Loucy (cell line): Measurements from ENCODE around the gene DCLK2.

Experiments
- H2AFZ ChIP-seq: fragments of 200-600 bp; sonication (generic); 2 replicates; pipeline ENCODE4 v1.6.0; 2016; ENCODE audit warnings: antibody characterized with exemption, mild to moderate bottlenecking, low read length, moderate library complexity
- H3F3A ChIP-seq: fragments of 200-600 bp; 2 replicates; pipeline ENCODE4 v1.6.0; 2016; ENCODE audit warnings: antibody characterized with exemption, low read depth, mild to moderate bottlenecking
- H3K27me3 ChIP-seq: fragments of 200-600 bp; sonication (generic); 2 replicates; pipeline ENCODE4 v1.6.1; 2014; ENCODE audit warnings: low read length, mild to moderate bottlenecking; ENCODE audit not compliant: insufficient read depth, poor library complexity, severe bottlenecking
- H3K36me3 ChIP-seq: fragments of 200-600 bp; sonication (generic); 2 replicates; pipeline ENCODE4 v1.6.1; 2016; ENCODE audit warnings: low read length; ENCODE audit not compliant: insufficient read depth
- H3K4me1 ChIP-seq: fragments of 200-600 bp; sonication (generic); 2 replicates; pipeline ENCODE4 v1.5.1; 2014; ENCODE audit warnings: low read length, mild to moderate bottlenecking; ENCODE audit not compliant: insufficient read depth, poor library complexity, severe bottlenecking
- H3K4me2 ChIP-seq: fragments of 200-600 bp; sonication (generic); 2 replicates; pipeline ENCODE4 v1.6.0; 2014; ENCODE audit warnings: antibody characterized with exemption, low read length, low read depth, mild to moderate bottlenecking; ENCODE audit not compliant: poor library complexity, severe bottlenecking
- H3K4me3 ChIP-seq: fragments of 200-600 bp; sonication (generic); 2 replicates; pipeline ENCODE4 v1.5.1; 2014; ENCODE audit warnings: low read length, mild to moderate bottlenecking, mixed read lengths; ENCODE audit not compliant: poor library complexity, severe bottlenecking
- H3K79me2 ChIP-seq: fragments of 200-600 bp; sonication (generic); 2 replicates; pipeline ENCODE4 v1.6.1; 2014; ENCODE audit warnings: low read length; ENCODE audit not compliant: insufficient read depth
- H3K9ac ChIP-seq: fragments of 200-600 bp; sonication (generic); 2 replicates; pipeline ENCODE4 v1.6.0; 2014; ENCODE audit warnings: mild to moderate bottlenecking, low read depth, low read length, moderate library complexity; ENCODE audit not compliant: poor library complexity, severe bottlenecking
- H3K9me2 ChIP-seq: fragments of 200-600 bp; sonication (generic); replicated peaks from 2 replicates; pipeline ENCODE4 v1.6.1; 2016; ENCODE audit warnings: low read depth, low read length, mixed read lengths
- H3K9me3 ChIP-seq: fragments of 200-600 bp; sonication (generic); 2 replicates; pipeline ENCODE4 v1.6.1; 2014; ENCODE audit warnings: mild to moderate bottlenecking, antibody characterized with exemption, low read length, low read depth; ENCODE audit not compliant: insufficient read depth
- H4K20me1 ChIP-seq: fragments of 200-600 bp; sonication (generic); 2 replicates; pipeline ENCODE4 v1.6.0; 2014; ENCODE audit warnings: antibody characterized with exemption, low read length, mild to moderate bottlenecking; ENCODE audit not compliant: insufficient read depth, poor library complexity, severe bottlenecking
- EZH2phosphoT487 ChIP-seq: fragments of 200-600 bp; IDR thresholded peaks from 2 replicates; pipeline ENCODE4 v1.6.1; 2018; ENCODE audit warnings: antibody characterized with exemption, mild to moderate bottlenecking, moderate library complexity, borderline replicate concordance
- TF ChIP-seq, protein P1 (sequence below): fragments of 200-600 bp; sonication (generic); conservative IDR thresholded peaks from 2 replicates; pipeline ENCODE4 v1.5.1; 2014; ENCODE audit warnings: mild to moderate bottlenecking, antibody characterized with exemption, low read length

Gene DCLK2

GRCh38 chr4:150133605-150134004, 55.4 kb downstream of the DCLK2 start:
- no peaks in the 10 kb centered on the region for H3K4me1 ChIP-seq
- no peaks in the 10 kb centered on the region for H3K79me2 ChIP-seq
- H2AFZ ChIP-seq, result no peak overlapping the region
- H3K9me3 ChIP-seq, result no peaks in the 10 kb centered on the region
- no peak for TF ChIP-seq EZH2phosphoT487
- TF ChIP-seq, protein P1, sequence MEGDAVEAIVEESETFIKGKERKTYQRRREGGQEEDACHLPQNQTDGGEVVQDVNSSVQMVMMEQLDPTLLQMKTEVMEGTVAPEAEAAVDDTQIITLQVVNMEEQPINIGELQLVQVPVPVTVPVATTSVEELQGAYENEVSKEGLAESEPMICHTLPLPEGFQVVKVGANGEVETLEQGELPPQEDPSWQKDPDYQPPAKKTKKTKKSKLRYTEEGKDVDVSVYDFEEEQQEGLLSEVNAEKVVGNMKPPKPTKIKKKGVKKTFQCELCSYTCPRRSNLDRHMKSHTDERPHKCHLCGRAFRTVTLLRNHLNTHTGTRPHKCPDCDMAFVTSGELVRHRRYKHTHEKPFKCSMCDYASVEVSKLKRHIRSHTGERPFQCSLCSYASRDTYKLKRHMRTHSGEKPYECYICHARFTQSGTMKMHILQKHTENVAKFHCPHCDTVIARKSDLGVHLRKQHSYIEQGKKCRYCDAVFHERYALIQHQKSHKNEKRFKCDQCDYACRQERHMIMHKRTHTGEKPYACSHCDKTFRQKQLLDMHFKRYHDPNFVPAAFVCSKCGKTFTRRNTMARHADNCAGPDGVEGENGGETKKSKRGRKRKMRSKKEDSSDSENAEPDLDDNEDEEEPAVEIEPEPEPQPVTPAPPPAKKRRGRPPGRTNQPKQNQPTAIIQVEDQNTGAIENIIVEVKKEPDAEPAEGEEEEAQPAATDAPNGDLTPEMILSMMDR, result no peak
- H3K4me3 ChIP-seq, result no peak overlapping the region
- H3F3A ChIP-seq, result no peaks in the 10 kb centered on the region
- H4K20me1 ChIP-seq, result no peaks in the 10 kb centered on the region
- H3K4me2 ChIP-seq, result no peak overlapping the region
- H3K9me2 ChIP-seq, result no peaks in the 10 kb centered on the region
- H3K36me3 ChIP-seq, result no peaks in the 10 kb centered on the region
- H3K27me3 ChIP-seq, result no peaks in the 10 kb centered on the region
- no peak overlapping the region for H3K9ac ChIP-seq

DNA sequence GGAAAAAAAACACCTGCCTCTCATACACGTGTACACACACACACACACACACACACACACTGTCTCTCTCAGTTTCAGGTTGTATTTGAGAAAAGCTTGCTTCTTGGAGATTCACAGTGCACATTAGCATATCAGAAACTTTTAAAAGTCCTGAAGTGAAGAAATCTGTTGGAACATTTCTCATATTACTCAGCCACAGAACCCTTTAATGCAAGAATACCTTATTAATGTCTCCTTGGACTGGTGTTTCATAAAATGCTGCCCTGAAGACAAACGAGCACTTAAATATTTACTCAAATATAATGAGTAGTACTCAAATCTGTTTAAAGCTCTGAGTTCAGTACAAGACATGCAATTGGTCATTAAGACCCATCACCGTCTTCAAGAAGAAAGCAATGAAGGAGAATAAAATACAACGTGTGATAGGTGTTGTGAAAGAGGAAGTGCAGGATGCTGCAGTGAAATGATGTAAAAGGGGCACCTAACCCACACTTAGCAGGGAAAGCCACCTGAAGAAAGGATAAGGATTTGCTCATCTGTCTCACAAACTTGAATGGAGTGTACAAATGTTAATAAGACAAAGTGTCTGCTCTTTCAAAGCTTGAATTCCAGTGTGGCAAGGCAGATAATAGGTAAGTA, 57.0 kb downstream of the DCLK2 start:
- no peaks in the 10 kb centered on the region for H3K36me3 ChIP-seq

DNA sequence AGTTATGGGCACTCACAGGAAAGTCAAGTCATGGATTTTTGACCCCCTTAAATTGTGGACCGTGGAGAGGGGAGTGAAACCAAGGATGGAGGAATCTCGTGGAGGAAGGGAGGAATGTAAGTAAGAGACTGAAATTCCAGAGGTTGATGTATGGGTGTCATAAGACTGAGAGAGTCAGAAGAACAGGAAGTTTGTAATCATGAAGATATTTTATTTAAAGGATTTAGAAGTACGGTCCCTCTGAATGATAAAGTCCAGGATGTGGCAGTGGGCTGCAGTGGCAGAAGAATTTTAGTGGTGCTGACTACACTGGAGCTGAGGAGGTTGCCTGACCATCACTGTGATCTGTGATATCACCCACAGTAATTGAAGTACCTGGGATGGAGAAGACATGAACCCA, 57.8 kb downstream of the DCLK2 start:
- no peaks in the 10 kb centered on the region for H3K27me3 ChIP-seq
- H3K79me2 ChIP-seq, result no peaks in the 10 kb centered on the region
- H3F3A ChIP-seq, result no peaks in the 10 kb centered on the region
- H3K9me2 ChIP-seq, result no peaks in the 10 kb centered on the region
- H4K20me1 ChIP-seq, result no peaks in the 10 kb centered on the region
- no peak overlapping the region for H3K9ac ChIP-seq
- H3K36me3 ChIP-seq, result no peaks in the 10 kb centered on the region
- H3K4me1 ChIP-seq, result no peaks in the 10 kb centered on the region
- no peak overlapping the region for H3K4me2 ChIP-seq
- TF ChIP-seq, protein P1, result no peak
- TF ChIP-seq EZH2phosphoT487, result no peak
- no peak overlapping the region for H3K4me3 ChIP-seq
- H3K9me3 ChIP-seq, result no peaks in the 10 kb centered on the region
- H2AFZ ChIP-seq, result no peak overlapping the region

More for the DNA sequence above, 57.0 kb downstream of the DCLK2 start:
- Histone ChIP-seq H3K9ac (no peak overlapping the region), H2AFZ (no peak overlapping the region), H3K9me3 (no peaks in the 10 kb centered on the region), H3K9me2 (no peaks in the 10 kb centered on the region), H3K4me1 (no peaks in the 10 kb centered on the region), H3K27me3 (no peaks in the 10 kb centered on the region), H3K4me2 (no peak overlapping the region), H3K4me3 (no peak overlapping the region), H4K20me1 (no peaks in the 10 kb centered on the region), H3F3A (no peaks in the 10 kb centered on the region), H3K79me2 (no peaks in the 10 kb centered on the region)
- TF ChIP-seq, protein P1, result no peak
- no peak for TF ChIP-seq EZH2phosphoT487
